ENCODE results near the gene TNFRSF11A.

TNFRSF11A gene

GRCh38 chr18:62325806-62326645, 916 bp downstream of the TNFRSF11A start:
- no peak for DNase-seq

GRCh38 chr18:62326646-62327348, 1.7 kb downstream of the TNFRSF11A start:
- DNase-seq: no peak

- no peak for DNase-seq
These were observed 2.9 kb downstream of the TNFRSF11A start for GRCh38 chr18:62327977-62328376.

- no peak for DNase-seq
These were observed 3.7 kb downstream of the TNFRSF11A start for GRCh38 chr18:62328586-62329525.

GRCh38 chr18:62329691-62330454, 4.8 kb downstream of the TNFRSF11A start:
- DNase-seq: no peak

GRCh38 chr18:62330650-62331049, 5.5 kb downstream of the TNFRSF11A start:
- no peak for DNase-seq

GRCh38 chr18:62331581-62332356, 6.7 kb downstream of the TNFRSF11A start:
- DNase-seq: no peak

GRCh38 chr18:62332431-62332830, 7.3 kb downstream of the TNFRSF11A start:
- no peak for DNase-seq

GRCh38 chr18:62332964-62333695, 8.0 kb downstream of the TNFRSF11A start:
- DNase-seq: no peak

GRCh38 chr18:62334120-62334519, 9.0 kb downstream of the TNFRSF11A start:
- DNase-seq: no peak

GRCh38 chr18:62335494-62335893, 10.4 kb downstream of the TNFRSF11A start:
- DNase-seq: no peak

- DNase-seq: no peak
These were observed 11.5 kb downstream of the TNFRSF11A start for GRCh38 chr18:62336618-62337017.

- DNase-seq: no peak
These were observed 12.2 kb downstream of the TNFRSF11A start for GRCh38 chr18:62337336-62337735.

GRCh38 chr18:62338446-62339105, 13.5 kb downstream of the TNFRSF11A start:
- no peak for DNase-seq

GRCh38 chr18:62339106-62339988, 14.2 kb downstream of the TNFRSF11A start:
- DNase-seq: no peak

GRCh38 chr18:62340996-62341395, 15.9 kb downstream of the TNFRSF11A start:
- DNase-seq: no peak

GRCh38 chr18:62341473-62341872, 16.4 kb downstream of the TNFRSF11A start:
- DNase-seq: no peak

- DNase-seq: no peak
These were observed 17.8 kb downstream of the TNFRSF11A start for GRCh38 chr18:62342884-62343283.

- no peak for DNase-seq
These were observed 18.2 kb downstream of the TNFRSF11A start for GRCh38 chr18:62343316-62343715.

All from NK-92 treated with Interleukin-12 subunit alpha and Interleukin-12 subunit beta, amount 100 ng/mL, for 24 hours (cell line).